ENCODE measurements around the gene ZMYND8.

Gene ZMYND8

GRCh38 chr20:47332381-47333206 is 23.9 kb downstream of the ZMYND8 start:
- no peak for DNase-seq

- DNase-seq: no peak
Observed at GRCh38 chr20:47330933-47331708, 25.4 kb downstream of the ZMYND8 start.

- no peak for DNase-seq
Observed at GRCh38 chr20:47330071-47330470, 26.4 kb downstream of the ZMYND8 start.

DNA sequence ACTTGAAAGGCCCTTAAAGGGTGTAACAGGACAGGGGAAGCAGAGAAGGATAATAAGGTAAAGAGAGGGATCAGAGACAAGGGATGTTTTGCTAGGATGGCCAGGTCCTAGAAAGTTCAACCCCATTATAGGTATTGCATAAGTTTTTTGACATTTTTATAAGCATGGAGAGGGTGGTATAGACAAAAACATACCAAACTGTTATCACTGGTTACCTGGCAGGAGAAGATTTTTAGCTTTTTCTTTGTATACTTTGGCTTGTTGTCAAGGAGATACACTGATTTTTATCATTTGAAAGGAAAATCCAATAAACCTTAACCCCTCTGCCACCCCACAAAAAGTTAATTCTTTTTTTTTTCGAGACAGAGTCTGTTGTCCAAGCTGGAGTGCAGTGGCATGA is 28.4 kb downstream of the ZMYND8 start:
- DNase-seq: no peak

DNA sequence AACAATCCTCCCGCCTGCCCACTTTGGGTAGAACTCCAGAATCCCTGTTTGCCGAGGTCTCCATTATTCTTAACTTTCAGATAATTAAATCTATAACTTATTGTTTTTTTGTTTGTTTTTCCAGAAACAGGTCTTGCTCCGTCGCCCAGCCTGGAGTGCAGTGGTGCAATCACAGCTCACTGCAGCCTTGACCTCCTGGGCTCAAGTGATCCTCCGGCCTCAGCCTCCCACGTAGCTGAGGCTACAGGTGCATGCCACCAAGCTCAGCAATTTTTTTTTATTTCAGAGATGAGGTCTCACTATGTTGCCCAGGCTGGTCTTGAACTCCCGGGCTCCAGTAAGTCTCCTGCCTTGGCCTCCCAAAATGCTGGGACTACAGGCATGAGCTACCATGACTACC is 28.8 kb downstream of the ZMYND8 start:
- no peak for DNase-seq

- no peak for DNase-seq
Observed at GRCh38 chr20:47326658-47327268, 29.7 kb downstream of the ZMYND8 start.

DNA sequence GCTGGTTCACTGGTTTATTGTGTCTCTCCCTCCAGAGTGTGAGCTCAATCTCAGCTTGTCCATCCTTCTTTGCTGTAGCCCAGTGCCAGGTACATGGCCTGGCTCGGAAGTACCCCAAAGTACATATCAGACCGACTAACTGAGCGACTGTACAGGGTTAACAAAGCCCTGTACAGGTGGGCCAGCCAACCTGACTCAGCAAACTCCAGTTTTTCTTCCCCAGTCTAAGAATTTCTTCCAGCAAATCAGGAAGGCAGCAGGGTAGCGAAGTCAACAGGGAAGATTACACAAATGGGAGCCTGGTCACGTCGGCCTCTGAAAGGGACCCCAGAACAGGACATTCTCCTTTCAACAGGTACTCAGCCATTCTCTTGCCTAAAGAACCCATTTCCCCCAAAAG is 31.3 kb downstream of the ZMYND8 start:
- no peak for DNase-seq

DNA sequence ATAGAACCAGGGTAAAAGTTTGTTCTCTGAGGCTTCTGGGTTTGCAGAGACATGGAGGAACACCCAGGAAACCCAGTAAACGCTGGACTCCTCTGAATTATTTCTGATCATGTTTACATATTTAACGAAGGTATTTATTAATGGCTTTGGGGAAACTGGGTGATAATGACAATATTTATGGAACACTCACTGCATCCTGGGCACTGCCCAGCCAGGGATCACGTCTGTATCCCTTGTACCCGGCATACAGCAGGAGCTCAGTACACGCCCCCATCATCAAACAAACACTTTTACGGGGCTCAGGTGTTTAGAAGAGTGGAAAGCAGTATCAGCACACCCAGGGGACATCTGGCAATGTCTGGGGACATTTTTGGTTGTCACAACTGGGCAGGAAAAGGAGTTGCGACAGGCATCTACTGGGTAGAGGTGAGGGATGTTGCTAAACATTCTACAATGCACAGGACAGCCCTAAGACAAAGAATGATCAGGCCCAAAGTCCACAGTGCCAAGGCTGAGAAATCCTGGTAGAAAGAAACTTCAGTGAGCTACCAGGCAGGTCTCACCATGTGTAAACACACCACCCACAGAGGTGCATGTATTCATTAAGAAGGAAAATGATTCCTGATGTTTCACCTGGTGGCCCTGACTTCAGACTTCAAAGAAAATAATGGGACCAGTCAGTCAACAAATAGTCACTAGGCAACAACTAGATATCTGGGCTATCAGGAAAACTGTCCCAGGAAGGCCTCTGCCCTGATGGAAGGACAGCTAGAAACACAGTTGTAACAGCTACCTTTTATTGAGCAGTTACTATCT is 35.3 kb downstream of the ZMYND8 start:
- DNase-seq: no peak

DNA sequence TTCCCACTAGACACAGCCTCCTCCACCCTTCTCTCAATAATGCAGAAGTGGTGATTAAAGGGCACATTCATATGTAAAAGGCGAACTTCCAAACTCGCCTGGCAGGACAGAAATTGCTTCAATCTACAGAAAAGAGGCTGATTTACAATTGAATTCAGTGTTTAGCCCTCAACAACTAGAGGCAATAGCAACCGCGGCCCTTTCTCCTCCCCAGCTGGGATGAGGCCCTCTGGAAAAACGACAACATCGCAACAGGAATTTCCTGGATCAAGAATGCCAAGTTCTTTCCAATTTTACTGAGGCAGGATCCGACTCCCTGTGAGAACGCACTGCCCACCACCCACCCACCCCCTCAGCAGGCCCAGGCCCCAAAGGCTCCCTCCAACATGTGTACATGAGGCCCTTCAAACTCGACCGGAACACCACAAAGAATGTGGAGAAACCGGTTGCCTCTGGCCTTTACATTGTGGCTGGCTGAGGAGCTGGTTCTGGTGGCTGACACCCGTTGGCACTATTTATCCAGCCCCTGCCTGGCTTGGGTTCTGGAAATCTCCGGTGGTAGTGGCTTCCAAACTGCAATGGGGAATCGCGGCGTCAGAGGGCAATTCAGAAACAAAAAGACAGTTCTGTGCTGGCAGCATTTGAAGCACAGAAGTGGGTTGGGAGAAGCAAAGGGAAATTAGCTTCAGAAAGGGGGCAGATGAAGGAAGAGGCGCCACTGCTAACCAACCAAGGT is 36.8 kb downstream of the ZMYND8 start:
- peak; percentile 21 to 67 for DNase-seq

- peak; percentile 32 to 60 for DNase-seq
Observed at GRCh38 chr20:47318586-47319516, 37.6 kb downstream of the ZMYND8 start.

DNA sequence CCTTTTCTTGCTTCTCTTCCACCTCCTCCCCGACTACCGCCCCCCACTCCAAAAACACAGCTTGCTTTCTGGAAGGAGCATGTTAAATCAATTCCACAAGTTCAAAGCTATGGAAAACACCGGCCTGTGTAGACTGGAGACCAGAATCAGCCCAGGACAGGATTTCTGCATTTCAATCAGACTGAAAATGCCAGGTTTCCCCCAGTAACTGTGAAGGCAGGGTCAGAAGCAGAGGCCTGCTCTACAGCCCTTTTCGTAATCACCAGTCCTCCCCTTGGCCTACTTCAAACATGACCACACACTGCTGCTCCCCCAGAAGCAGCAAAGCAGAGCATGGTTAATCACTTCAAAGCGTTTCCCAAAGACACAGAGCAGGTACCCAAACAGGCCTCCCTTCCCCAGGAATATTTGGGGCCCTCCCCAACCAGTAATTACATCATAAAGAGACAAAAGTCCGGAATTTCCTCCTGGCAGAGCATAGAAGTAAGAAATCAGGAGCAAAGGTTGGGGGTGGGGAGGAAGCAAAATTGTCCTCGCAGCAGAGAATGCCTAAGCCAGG is 38.4 kb downstream of the ZMYND8 start:
- DNase-seq: no peak

GRCh38 chr20:47317127-47317895 is 39.2 kb downstream of the ZMYND8 start:
- DNase-seq: no peak

GRCh38 chr20:47316776-47317126 is 39.7 kb downstream of the ZMYND8 start:
- DNase-seq: no peak

DNA sequence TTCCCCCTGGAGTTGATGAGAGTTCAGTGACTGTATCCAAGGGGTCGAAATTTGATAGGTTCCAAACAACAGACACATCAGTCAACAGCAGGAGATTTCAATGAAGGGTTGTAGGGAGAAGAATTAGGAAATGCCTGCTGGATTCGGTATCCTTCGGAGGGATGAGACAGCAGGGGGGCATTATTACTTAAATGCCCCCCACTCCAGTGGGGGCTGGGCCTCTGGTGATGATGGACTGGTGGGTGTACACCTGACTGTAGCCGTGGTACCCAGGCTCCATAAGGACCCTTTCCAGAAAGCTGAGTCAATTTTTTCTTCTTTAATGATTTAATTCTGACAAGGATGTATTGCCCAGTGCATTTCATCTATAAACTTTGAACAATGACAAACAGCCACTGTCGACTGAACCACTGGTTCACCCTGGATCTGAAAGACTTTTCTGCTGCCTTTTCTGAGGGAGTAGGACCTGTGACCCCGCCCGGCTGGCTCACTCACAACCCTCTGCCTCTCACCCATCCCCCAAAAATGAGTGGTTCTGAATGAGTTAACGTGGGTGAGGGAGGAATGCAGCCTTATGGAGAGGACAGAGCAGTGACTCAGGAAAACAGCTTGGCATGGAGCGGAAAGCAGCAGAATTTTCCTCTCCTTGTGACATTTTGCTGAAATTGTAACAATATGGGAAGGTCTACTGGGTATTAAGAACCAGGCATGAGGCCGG is 41.0 kb downstream of the ZMYND8 start:
- peak in 1 of 2 experiments; percentile 28 for DNase-seq

GRCh38 chr20:47314647-47315338 is 41.7 kb downstream of the ZMYND8 start:
- DNase-seq: no peak

DNA sequence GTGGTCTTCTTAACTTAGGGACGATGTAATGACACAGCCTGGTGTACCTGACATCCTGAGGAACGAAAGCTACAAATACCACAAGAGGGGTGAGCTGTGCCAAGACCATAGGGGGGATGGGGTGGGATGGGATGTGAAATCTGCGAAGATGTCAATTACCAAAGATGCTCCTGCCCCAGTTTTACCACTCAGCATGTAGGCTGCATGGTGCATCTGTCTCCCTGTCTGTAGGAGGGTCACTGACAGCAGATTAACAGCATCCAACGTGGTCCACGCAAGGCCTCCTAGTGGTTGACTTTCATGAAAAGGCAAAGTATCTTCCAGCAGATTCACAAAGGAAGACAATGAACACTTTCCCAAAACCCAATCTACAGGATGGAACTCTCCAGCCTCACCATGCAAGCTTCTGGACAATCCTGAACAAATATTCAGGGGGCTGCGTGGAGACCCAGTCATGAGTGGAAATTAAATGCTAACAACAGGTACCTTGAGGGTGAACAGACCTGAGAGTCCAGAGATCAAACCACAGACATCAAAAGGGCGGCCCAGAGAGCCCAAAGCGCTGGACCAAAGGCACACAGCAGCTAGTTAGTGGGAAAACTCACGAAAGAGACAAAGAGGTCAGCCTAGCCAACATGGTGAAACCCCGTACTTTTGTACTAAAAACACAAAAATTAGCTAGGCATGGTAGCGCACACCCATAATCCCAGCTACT is 44.4 kb downstream of the ZMYND8 start:
- no peak for DNase-seq

- no peak for DNase-seq
Observed at GRCh38 chr20:47311211-47311610, 45.3 kb downstream of the ZMYND8 start.

DNA sequence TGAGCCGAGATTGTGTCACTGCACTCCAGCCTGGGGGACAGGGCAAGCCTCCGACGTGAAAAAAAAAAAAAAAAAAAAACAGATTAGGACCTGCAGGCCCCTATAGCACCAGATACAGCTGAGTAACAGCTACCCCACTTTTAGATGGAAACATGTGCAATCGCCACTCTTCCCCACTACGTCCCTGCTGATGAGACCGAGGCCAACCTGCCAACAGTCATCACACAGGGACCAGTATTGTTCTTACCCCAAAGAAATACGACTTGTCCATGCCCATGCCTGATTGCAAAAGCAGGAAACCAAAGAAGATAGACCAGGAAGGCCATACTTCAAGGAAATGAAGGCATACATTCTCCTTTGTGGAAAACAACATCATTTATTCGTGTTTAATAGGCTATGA is 45.8 kb downstream of the ZMYND8 start:
- DNase-seq: no peak

Measured in NCI-H187 (cell line).